CD14-positive monocyte (primary cell): ENCODE results near the gene CCDC134. TPM values are rescaled to one million over a fixed set of nuclear protein-coding genes. Genes with fewer than 3 reads are reported as not detected.

ENCODE experiments used
- DNase-seq, 3 donors: peaks; one replicate each; pipeline ENCODE4 v3.0.0-alpha.2; 2011 to 2022
- H2AFZ ChIP-seq: 2 replicates; pipeline ENCODE4 v1.6.0; 2012; ENCODE audit warnings: mild to moderate bottlenecking, low read depth, low read length, inconsistent platforms; ENCODE audit not compliant: insufficient read depth, poor library complexity, severe bottlenecking
- H3K27ac ChIP-seq, 2 donors: 1 replicate in 1 of 2; 2 replicates in 1 of 2; pipeline ENCODE4 v1.5.1; 2012 to 2013; ENCODE audit warnings: low read length in 2 of 2, control low read depth in 1 of 2, inconsistent platforms in 1 of 2, low read depth in 1 of 2, mild to moderate bottlenecking in 1 of 2
- H3K27me3 ChIP-seq, 2 donors: one replicate each; pipeline versions ENCODE4 v1.6.0 to v1.6.1; 2011 to 2013; ENCODE audit warnings: low read length in 2 of 2; ENCODE audit not compliant: control insufficient read depth in 2 of 2, insufficient read depth in 2 of 2
- H3K36me3 ChIP-seq, 2 donors: replicated peaks in 1 of 2; 1 replicate in 1 of 2; 2 replicates in 1 of 2; pipeline versions ENCODE4 v1.5.1 to v1.6.1; 2012 to 2013; ENCODE audit warnings: low read length in 2 of 2, control low read depth in 1 of 2, inconsistent platforms in 1 of 2, mild to moderate bottlenecking in 1 of 2; ENCODE audit not compliant: insufficient read depth in 2 of 2, control insufficient read depth in 1 of 2
- H3K4me1 ChIP-seq, 2 donors: 1 replicate in 1 of 2; 2 replicates in 1 of 2; pipeline versions ENCODE4 v1.5.1 to v1.6.1; 2012 to 2013; ENCODE audit warnings: low read length in 2 of 2, control low read depth in 1 of 2, inconsistent platforms in 1 of 2, mild to moderate bottlenecking in 1 of 2, moderate library complexity in 1 of 2; ENCODE audit not compliant: insufficient read depth in 2 of 2, control insufficient read depth in 1 of 2
- H3K4me2 ChIP-seq: replicated peaks from 2 replicates; pipeline ENCODE3; 2012; ENCODE audit warnings: low read length, moderate library complexity, mild to moderate bottlenecking; ENCODE audit not compliant: poor library complexity, severe bottlenecking; ENCODE audit errors: extremely low read depth
- H3K4me3 ChIP-seq, 3 experiments: fragments of 200-600 bp in 1 of 3; sonication (generic) in 1 of 3; replicated peaks in 1 of 3; 1 replicate in 2 of 3; 2 replicates in 1 of 3; pipeline ENCODE4 v1.5.1; 2011 to 2013; ENCODE audit warnings: low read length in 3 of 3, mild to moderate bottlenecking in 3 of 3, control low read depth in 2 of 3, low read depth in 2 of 3, inconsistent platforms in 1 of 3, moderate library complexity in 1 of 3
- H3K79me2 ChIP-seq: 2 replicates; pipeline ENCODE4 v1.6.0; 2012; ENCODE audit warnings: mild to moderate bottlenecking, control low read depth, inconsistent platforms, low read length, moderate library complexity; ENCODE audit not compliant: insufficient read depth
- H3K9ac ChIP-seq: 2 replicates; pipeline ENCODE4 v1.6.0; 2017; ENCODE audit warnings: low read length, mild to moderate bottlenecking; ENCODE audit not compliant: insufficient read depth, poor library complexity, severe bottlenecking
- H3K9me3 ChIP-seq, 2 donors: replicated peaks in 1 of 2; 1 replicate in 1 of 2; 2 replicates in 1 of 2; pipeline versions ENCODE4 v1.5.1 to v1.6.1; 2012 to 2013; ENCODE audit warnings: low read length in 2 of 2, control low read depth in 1 of 2; ENCODE audit not compliant: control insufficient read depth in 1 of 2, insufficient read depth in 1 of 2
- H4K20me1 ChIP-seq: 2 replicates; pipeline ENCODE4 v1.6.0; 2012; ENCODE audit warnings: mild to moderate bottlenecking, low read length, control low read depth, moderate library complexity; ENCODE audit not compliant: insufficient read depth
- H3K27ac Mint-ChIP-seq, 7 donors: one replicate each; pipeline ENCODE4 v1.8.0; 2020; ENCODE audit warnings: mild to moderate bottlenecking in 7 of 7, mixed read lengths in 7 of 7, moderate library complexity in 6 of 7, inconsistent platforms in 2 of 7
- H3K27me3 Mint-ChIP-seq, 3 donors: one replicate each; pipeline ENCODE4 v1.8.0; 2021 to 2022; ENCODE audit warnings: low read depth in 3 of 3, mild to moderate bottlenecking in 3 of 3, mixed read lengths in 3 of 3, moderate library complexity in 3 of 3, inconsistent platforms in 1 of 3
- H3K36me3 Mint-ChIP-seq, 2 donors: one replicate each; pipeline ENCODE4 v1.8.0; 2020; ENCODE audit warnings: mixed read lengths in 2 of 2, inconsistent platforms in 1 of 2, mild to moderate bottlenecking in 1 of 2
- H3K4me1 Mint-ChIP-seq: one replicate; pipeline ENCODE4 v1.8.0; 2020; ENCODE audit warnings: mild to moderate bottlenecking, mixed read lengths
- H3K4me3 Mint-ChIP-seq, 2 donors: one replicate each; pipeline ENCODE4 v1.8.0; 2020; ENCODE audit warnings: mild to moderate bottlenecking in 2 of 2, mixed read lengths in 2 of 2, moderate library complexity in 1 of 2
- H3K9me3 Mint-ChIP-seq, 7 donors: one replicate each; pipeline ENCODE4 v1.8.0; 2020 to 2022; ENCODE audit warnings: mixed read lengths in 7 of 7, mild to moderate bottlenecking in 6 of 7, moderate library complexity in 6 of 7, inconsistent platforms in 2 of 7
- WGBS: methylation state at CpG from one replicate; pipeline ENCODE4 v1.1.5; 2013; ENCODE audit warnings: missing lambda C conversion rate; ENCODE audit not compliant: insufficient coverage; 5-methylcytosine and 5-hydroxymethylcytosine counted together
- intact Hi-C, 2 donors: fragments of 100-400 bp; cut with micrococcal nuclease; formaldehyde crosslinking; loops; one replicate each; pipeline versions ENCODE4 v1.15.0 to v1.15.1; 2023
- polyA plus RNA-seq, 3 donors: library from polyadenylated mRNA; depleted of rRNA in 1 of 3; unstranded in 2 of 3; stranded (reverse) in 1 of 3; fragments of 300-500 nt in 2 of 3; fragments of >200 nt in 1 of 3; fragmentation: Illumina TruSeq in 2 of 3; gene quantifications; 1 replicate in 2 of 3; 2 replicates in 1 of 3; pipeline ENCODE4 v1.2.3, GENCODE V29; 2012 to 2021
- TF ChIP-seq, protein P1 (sequence below): fragments of 200-600 bp; IDR thresholded peaks from one replicate; pipeline ENCODE4 v1.8.0; 2022; ENCODE audit warnings: antibody characterized with exemption, mild to moderate bottlenecking

Gene CCDC134
- polyA plus RNA-seq, 3 donors: 2.1 to 5.3 (median 2.4) TPM

DNA sequence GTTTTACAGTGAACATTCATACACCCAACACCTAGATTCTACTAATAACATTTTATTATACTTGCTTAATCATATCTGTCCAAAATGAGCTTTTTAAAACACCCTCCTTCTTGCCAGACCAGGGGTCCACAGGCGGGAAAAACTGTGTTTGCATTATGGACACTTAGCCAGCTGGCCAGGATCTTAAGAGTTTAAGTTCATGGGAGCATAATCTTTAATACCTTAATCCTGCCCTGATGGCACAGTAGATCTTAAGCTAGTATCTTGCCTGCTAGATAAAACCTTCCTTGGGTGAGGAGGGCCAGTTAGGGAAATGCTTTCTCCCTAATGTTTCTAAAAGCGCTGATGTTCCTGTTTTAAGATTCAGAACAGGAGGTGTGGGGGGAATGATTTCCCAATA, 13.1 kb upstream of the CCDC134 start:
- Histone ChIP-seq H3K36me3 (peaks cover 0 to 13% of the 10 kb centered on the region in 2 donors), H2AFZ (no peak overlapping the region), H3K4me3 (no peak overlapping the region), H3K27ac (no peak overlapping the region), H3K9ac (no peak overlapping the region), H3K79me2 (no peaks in the 10 kb centered on the region), H4K20me1 (no peaks in the 10 kb centered on the region), H3K9me3 (no peaks in the 10 kb centered on the region), H3K27me3 (no peaks in the 10 kb centered on the region), H3K4me1 (peaks cover 6 to 7% of the 10 kb centered on the region in 2 donors), H3K4me2 (no peak overlapping the region)
- TF ChIP-seq, protein P1, sequence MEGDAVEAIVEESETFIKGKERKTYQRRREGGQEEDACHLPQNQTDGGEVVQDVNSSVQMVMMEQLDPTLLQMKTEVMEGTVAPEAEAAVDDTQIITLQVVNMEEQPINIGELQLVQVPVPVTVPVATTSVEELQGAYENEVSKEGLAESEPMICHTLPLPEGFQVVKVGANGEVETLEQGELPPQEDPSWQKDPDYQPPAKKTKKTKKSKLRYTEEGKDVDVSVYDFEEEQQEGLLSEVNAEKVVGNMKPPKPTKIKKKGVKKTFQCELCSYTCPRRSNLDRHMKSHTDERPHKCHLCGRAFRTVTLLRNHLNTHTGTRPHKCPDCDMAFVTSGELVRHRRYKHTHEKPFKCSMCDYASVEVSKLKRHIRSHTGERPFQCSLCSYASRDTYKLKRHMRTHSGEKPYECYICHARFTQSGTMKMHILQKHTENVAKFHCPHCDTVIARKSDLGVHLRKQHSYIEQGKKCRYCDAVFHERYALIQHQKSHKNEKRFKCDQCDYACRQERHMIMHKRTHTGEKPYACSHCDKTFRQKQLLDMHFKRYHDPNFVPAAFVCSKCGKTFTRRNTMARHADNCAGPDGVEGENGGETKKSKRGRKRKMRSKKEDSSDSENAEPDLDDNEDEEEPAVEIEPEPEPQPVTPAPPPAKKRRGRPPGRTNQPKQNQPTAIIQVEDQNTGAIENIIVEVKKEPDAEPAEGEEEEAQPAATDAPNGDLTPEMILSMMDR: no peak
- no peak for DNase-seq
- peaks cover 0 to 1% (median 0%) of the 10 kb centered on the region in 7 donors for H3K9me3 Mint-ChIP-seq
- no peak overlapping the region for H3K27ac Mint-ChIP-seq
- WGBS: no CpG with 5 or more reads among the region's 2 CpGs
- no peaks in the 10 kb centered on the region for H3K27me3 Mint-ChIP-seq
- peaks cover 17% of the 10 kb centered on the region for H3K4me1 Mint-ChIP-seq
- no peak overlapping the region for H3K4me3 Mint-ChIP-seq
- H3K36me3 Mint-ChIP-seq: peaks cover 24 to 26% of the 10 kb centered on the region in 2 donors
- intact Hi-C loops: no loop called here

DNA sequence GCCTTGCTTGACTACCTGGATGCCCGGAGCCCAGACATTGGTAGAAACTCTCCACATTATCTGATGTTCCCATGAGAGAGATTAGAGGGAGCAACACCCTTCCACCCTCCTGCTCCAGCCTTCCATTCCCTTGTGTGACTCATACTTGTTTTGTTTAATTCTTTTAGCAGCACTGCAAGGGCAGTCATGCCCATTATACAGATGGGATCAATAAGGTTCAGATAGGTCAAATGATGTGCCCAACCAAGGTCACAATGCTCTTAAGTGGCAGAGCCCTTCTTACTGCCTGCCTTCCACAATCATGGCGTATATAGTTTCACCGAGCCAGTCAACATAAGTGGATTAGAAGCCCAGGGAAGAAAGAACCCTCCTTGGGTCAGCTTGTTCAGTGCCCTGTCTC, 6.6 kb upstream of the CCDC134 start:
- H3K27ac Mint-ChIP-seq: no peak overlapping the region
- peaks cover 0 to 2% (median 0%) of the 10 kb centered on the region in 7 donors for H3K9me3 Mint-ChIP-seq
- Histone ChIP-seq H3K4me1 (no peaks in the 10 kb centered on the region), H3K4me3 (no peak overlapping the region), H3K79me2 (no peaks in the 10 kb centered on the region), H3K27ac (no peak overlapping the region), H3K27me3 (no peaks in the 10 kb centered on the region), H3K4me2 (no peak overlapping the region), H4K20me1 (no peaks in the 10 kb centered on the region), H3K9ac (no peak overlapping the region), H2AFZ (no peak overlapping the region), H3K9me3 (no peaks in the 10 kb centered on the region), H3K36me3 (peaks cover 17 to 37% of the 10 kb centered on the region in 2 donors)
- no peak for DNase-seq
- peaks cover 40 to 42% of the 10 kb centered on the region in 2 donors for H3K36me3 Mint-ChIP-seq
- 100% methylated on average over 2 of the region's 3 CpGs for WGBS
- TF ChIP-seq, protein P1: no peak
- intact Hi-C loops: no loop called here
- H3K4me3 Mint-ChIP-seq: no peak overlapping the region
- no peaks in the 10 kb centered on the region for H3K27me3 Mint-ChIP-seq
- H3K4me1 Mint-ChIP-seq: peaks cover under 1% of the 10 kb centered on the region
